GM12801 (cell line): ENCODE measurements around the gene C19orf12.

Experiments
- CTCF ChIP-seq: IDR thresholded peaks from one replicate; pipeline ENCODE4 v1.5.1; 2011; ENCODE audit warnings: control low read depth; ENCODE audit not compliant: insufficient read length; ENCODE audit errors: extremely low read depth

The C19orf12 gene

GRCh38 chr19:29757551-29757950 lies 42.5 kb upstream of the C19orf12 start:
- no peak for TF ChIP-seq CTCF

- no peak for TF ChIP-seq CTCF
These were observed 38.9 kb upstream of the C19orf12 start for GRCh38 chr19:29753934-29754305.

GRCh38 chr19:29753190-29753933 lies 38.3 kb upstream of the C19orf12 start:
- no peak for TF ChIP-seq CTCF

GRCh38 chr19:29752450-29753025 lies 37.5 kb upstream of the C19orf12 start:
- no peak for TF ChIP-seq CTCF

GRCh38 chr19:29751932-29752331 lies 36.9 kb upstream of the C19orf12 start:
- no peak for TF ChIP-seq CTCF

- TF ChIP-seq CTCF = no peak
These were observed 34.9 kb upstream of the C19orf12 start for GRCh38 chr19:29750001-29750400.

GRCh38 chr19:29748996-29749849 lies 34.2 kb upstream of the C19orf12 start:
- TF ChIP-seq CTCF = no peak
